Spinal cord (tissue), 10 donors: Measurements from ENCODE around the gene RASGRF1. TPM values are rescaled to one million over a fixed set of nuclear protein-coding genes. Genes with fewer than 3 reads are reported as not detected.

Experiments
- DNase-seq, 6 donors: peaks; one replicate each; pipeline versions ENCODE4 v3.0.0 to v3.0.0-alpha.2; 2013 to 2015; ENCODE audit warnings: low spot score in 6 of 6, low read depth in 4 of 6
- H3K27ac ChIP-seq: one replicate; pipeline ENCODE4 v1.5.1; 2013; ENCODE audit warnings: low read depth, low read length, control low read depth
- H3K27me3 ChIP-seq: one replicate; pipeline ENCODE4 v1.6.1; 2013; ENCODE audit warnings: low read length; ENCODE audit not compliant: control insufficient read depth, insufficient read depth
- H3K36me3 ChIP-seq: one replicate; pipeline ENCODE4 v1.6.1; 2013; ENCODE audit warnings: low read length; ENCODE audit not compliant: control insufficient read depth, insufficient read depth
- H3K4me1 ChIP-seq: one replicate; pipeline ENCODE4 v1.6.1; 2013; ENCODE audit warnings: low read length; ENCODE audit not compliant: control insufficient read depth, insufficient read depth
- H3K4me3 ChIP-seq: one replicate; pipeline ENCODE4 v1.5.1; 2013; ENCODE audit warnings: low read depth, low read length, control low read depth
- H3K9me3 ChIP-seq: one replicate; pipeline ENCODE4 v1.6.1; 2013; ENCODE audit warnings: low read length; ENCODE audit not compliant: control insufficient read depth, insufficient read depth
- WGBS: methylation state at CpG from one replicate; pipeline ENCODE4 v1.1.5; 2013; ENCODE audit warnings: missing lambda C conversion rate; ENCODE audit not compliant: insufficient coverage; 5-methylcytosine and 5-hydroxymethylcytosine counted together
- polyA plus RNA-seq, 2 donors: library from polyadenylated mRNA; unstranded; fragments of 120-200 nt; gene quantifications; one replicate each; pipeline ENCODE4 v1.2.1, GENCODE V29; 2013; ENCODE audit not compliant: insufficient read length in 2 of 2
- total RNA-seq, 2 donors: library from RNA; depleted of rRNA in 1 of 2; stranded (reverse); fragments of 120-200 nt in 1 of 2; fragments of >200 nt in 1 of 2; gene quantifications; one replicate each; pipeline versions ENCODE4 v1.2.3 to v1.2.4, GENCODE V29; 2013 to 2014
- donor health status: healthy.

RASGRF1 gene
- total and polyA plus RNA-seq, 4 donors, result 4.9 to 42.0 (median 28.1) TPM

DNA sequence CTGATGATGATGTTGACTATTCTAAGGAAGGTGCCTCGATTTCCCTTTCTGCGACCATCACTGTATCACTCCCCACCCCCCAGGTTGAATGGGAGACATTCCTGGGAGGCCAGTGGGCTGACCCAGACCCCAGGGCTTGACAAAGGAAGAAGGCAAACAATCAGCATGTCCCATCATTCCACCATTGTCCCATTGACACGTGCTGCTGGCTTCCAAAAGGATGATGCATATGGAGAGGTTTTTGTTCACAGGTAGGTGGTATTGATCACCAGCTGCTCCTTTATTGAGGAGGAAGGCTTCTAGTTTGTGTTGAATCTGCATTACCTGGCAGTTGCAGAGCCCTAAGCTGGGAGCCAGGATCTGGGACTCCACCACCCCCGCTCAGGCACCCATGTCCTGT lies 30.4 kb downstream of the RASGRF1 start:
- Histone ChIP-seq H3K27me3 (no peaks in the 10 kb centered on the region), H3K27ac (no peak overlapping the region), H3K36me3 (peaks cover 24% of the 10 kb centered on the region), H3K4me1 (peaks cover 10% of the 10 kb centered on the region), H3K9me3 (no peaks in the 10 kb centered on the region), H3K4me3 (no peak overlapping the region)
- 73% methylated on average over 4 of the region's 4 CpGs for WGBS
- DNase-seq, result no peak

DNA sequence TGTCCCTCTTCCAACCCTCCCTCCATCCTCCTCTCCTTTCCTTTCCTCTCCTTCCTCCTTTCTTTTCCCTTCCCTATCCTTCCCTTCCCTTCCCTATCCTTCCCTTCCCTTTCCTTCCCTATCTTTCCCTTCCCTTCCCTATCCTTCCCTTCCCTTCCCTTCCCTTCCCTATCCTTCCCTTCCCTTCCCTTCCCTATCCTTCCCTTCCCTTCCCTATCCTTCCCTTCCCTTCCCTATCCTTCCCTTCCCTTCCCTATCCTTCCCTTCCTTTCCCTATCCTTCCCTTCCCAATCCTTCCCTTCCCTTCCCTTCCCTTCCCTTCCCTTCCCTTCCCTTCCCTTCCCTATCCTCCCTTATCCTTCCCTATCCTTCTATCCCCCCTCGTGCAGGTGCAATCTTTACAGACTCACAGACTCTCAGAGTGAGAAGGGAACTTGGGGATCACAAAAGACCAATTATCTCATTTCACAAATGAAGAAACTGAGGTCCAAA lies 31.5 kb downstream of the RASGRF1 start:
- Histone ChIP-seq H3K27me3 (no peaks in the 10 kb centered on the region), H3K27ac (no peak overlapping the region), H3K4me3 (no peak overlapping the region), H3K9me3 (no peaks in the 10 kb centered on the region), H3K36me3 (peaks cover 29% of the 10 kb centered on the region), H3K4me1 (peaks cover 1% of the 10 kb centered on the region)
- no peak for DNase-seq
- WGBS, result no CpG with 5 or more reads among the region's 1 CpG

DNA sequence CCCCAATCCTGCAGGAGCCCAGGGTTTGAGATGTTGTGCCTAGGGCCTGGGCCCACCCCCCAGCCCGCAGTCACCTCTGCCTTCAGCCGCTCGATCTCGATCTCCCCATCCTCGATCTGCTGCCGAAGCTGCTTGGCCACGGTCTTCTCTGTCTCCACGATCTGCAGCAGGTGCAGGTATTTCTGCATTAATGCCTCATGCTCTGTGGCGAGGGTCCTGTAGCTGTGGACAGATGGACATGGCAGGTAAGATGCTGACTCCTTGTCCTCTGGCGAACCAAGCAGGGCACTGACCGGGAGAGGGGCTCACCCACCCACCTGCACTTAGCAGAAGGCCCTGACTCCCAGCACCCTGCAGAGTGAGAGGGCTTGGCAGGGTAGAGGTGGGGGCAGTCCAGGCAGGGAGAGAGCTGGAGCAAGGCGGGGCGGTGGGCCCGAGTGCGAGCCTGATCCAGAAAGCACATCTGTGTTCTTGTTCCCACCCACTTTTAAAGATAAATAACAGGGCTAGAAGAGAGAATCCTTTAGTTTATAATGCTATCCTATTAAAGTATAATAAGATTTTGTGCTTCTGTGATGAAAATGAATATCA lies 32.2 kb downstream of the RASGRF1 start:
- WGBS, result 91% methylated on average over 10 of the region's 15 CpGs
- peaks cover 29% of the 10 kb centered on the region for H3K36me3 ChIP-seq

DNA sequence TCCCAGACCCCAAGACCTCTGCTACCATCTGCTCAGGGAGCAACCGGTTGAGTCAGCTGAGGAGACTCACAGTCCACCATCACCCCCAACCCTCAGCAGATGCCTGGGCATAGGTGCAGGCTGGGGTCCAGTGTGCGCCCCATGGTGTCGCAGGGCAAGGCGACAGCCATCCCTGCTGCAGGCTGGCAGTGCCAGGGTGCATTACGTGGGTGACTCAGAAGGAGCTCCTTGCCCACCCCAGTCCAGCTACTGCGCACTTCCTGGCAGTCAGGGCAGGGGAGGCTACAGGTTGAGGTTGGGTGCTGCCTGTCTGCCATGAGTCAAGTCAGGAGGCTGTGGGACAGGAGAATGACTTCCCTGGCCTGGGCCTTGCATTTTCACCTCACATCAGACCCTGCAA lies 33.5 kb downstream of the RASGRF1 start:
- no peak for DNase-seq
- no peaks in the 10 kb centered on the region for H3K27me3 ChIP-seq
- WGBS, result 93% methylated on average over 6 of the region's 6 CpGs
- peaks cover 13% of the 10 kb centered on the region for H3K4me1 ChIP-seq
- H3K9me3 ChIP-seq, result no peaks in the 10 kb centered on the region
- H3K4me3 ChIP-seq, result no peak overlapping the region
- no peak overlapping the region for H3K27ac ChIP-seq
- peaks cover 34% of the 10 kb centered on the region for H3K36me3 ChIP-seq

More for the DNA sequence above, 32.2 kb downstream of the RASGRF1 start:
- peaks cover 3% of the 10 kb centered on the region for H3K4me1 ChIP-seq
- H3K27ac ChIP-seq, result no peak overlapping the region
- H3K4me3 ChIP-seq, result no peak overlapping the region
- no peaks in the 10 kb centered on the region for H3K27me3 ChIP-seq
- no peak for DNase-seq
- H3K9me3 ChIP-seq, result no peaks in the 10 kb centered on the region

DNA sequence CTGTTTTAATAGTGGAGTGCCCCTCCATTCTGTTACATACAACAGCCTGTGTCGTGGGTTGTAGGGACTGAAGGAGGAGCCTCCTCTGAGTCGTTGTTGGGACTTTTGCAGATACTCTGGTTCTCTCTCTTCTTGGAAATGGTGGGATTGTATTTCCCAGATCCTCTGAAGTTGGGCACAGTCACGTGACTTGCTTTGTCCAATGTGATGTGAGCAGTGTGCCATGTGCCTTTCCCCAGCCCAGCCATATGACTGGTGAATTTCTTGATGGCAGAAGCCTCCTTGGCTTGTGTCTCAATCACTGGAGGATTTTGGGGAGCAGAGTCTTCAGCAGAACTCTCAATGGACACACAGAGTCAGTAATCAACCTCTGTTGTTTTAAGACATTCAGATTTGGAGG lies 36.2 kb downstream of the RASGRF1 start:
- Histone ChIP-seq H3K36me3 (peaks cover 37% of the 10 kb centered on the region), H3K4me3 (no peak overlapping the region), H3K27ac (no peak overlapping the region), H3K27me3 (no peaks in the 10 kb centered on the region), H3K4me1 (peaks cover 34% of the 10 kb centered on the region), H3K9me3 (no peaks in the 10 kb centered on the region)
- 82% methylated on average over 1 of the region's 3 CpGs for WGBS
- DNase-seq, result no peak

DNA sequence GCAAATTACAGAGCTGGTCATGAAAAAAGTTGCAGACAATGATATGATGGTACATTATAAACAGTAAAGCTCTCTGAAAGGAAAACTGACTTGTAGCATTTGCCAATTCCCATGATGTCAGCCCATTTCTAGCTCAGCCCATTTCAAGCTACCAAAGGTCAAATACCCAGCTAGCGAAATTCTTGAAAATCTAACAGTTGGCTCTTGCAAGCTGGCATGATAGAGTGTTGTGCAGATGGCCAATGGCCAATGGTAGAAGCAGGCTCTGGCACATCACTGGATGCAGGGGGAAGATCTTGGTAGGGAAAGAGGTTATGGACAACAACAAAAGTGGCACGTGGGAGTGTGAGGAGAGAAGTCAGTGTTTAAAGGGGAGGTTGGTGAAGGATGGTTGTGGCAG lies 36.7 kb downstream of the RASGRF1 start:
- peak in 1 of 6 donors; percentile 40 for DNase-seq
- H3K4me3 ChIP-seq, result no peak overlapping the region
- H3K36me3 ChIP-seq, result peaks cover 42% of the 10 kb centered on the region
- H3K4me1 ChIP-seq, result peaks cover 34% of the 10 kb centered on the region
- H3K9me3 ChIP-seq, result no peaks in the 10 kb centered on the region
- no peak overlapping the region for H3K27ac ChIP-seq
- WGBS, result 58% methylated on average over 2 of the region's 2 CpGs
- no peaks in the 10 kb centered on the region for H3K27me3 ChIP-seq

DNA sequence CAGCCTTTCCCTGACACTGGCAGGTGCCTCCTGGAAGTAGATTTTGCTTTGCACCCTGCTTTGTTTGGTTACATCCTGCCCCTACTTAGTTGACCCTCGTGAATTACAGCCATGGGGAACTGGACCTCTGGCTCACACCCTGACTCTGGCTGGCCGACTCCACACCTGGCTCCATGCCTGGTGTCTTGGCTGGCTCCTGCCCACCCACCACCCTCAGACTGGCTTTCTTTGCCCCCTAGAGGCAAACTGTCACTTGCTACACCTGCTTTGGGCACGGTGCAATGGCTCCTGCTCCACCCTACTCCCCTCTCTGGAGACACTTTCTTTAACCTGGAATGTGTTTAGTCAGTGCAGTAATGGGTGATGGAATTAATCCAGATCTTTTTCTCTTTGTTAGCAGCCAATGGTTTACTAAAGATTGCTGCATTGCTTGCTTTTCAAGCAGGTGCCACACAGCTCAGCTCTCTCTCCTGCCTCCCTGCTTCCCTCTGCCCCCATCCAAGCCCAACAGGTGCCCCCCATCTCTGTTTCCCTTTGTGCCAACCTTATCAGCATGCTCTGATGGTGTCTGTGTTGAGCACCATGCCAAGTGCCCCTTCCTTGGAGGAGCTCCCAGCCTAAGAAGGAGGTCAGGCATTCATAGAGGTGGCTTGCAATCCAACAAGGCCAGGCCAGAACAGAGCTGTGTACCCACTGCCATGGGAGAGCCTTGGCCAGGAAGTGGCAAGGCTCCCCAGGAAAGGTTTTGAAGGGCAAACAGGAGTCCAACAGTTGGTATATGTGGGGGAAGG lies 38.4 kb downstream of the RASGRF1 start:
- peaks cover 41% of the 10 kb centered on the region for H3K4me1 ChIP-seq
- peaks cover 34% of the 10 kb centered on the region for H3K36me3 ChIP-seq
- H3K27me3 ChIP-seq, result no peaks in the 10 kb centered on the region
- DNase-seq, result peak in 1 of 6 donors; percentile 70
- no peak overlapping the region for H3K4me3 ChIP-seq
- 38% methylated on average over 2 of the region's 3 CpGs for WGBS
- H3K27ac ChIP-seq, result no peak overlapping the region
- H3K9me3 ChIP-seq, result no peaks in the 10 kb centered on the region

DNA sequence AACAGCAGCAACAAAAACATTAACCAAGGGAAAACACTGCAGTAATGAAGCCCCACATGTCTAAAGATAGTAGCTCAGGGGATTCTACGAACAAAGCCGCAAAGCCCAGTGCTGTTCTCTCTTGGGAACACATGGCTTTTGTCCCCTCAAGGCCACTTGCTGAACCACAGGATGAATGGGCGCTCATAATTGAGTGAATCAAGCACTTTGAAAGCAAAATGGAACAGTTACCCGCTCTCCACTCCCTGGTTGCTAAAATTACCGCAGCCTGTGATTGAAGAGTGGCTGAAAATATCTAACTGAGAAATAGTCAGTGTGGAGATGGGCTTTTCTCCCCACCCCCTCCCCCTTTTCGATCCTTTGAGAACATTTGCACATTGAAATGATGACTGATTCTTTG lies 39.6 kb downstream of the RASGRF1 start:
- WGBS, result 43% methylated on average over 3 of the region's 6 CpGs
- H3K27me3 ChIP-seq, result no peaks in the 10 kb centered on the region
- no peaks in the 10 kb centered on the region for H3K9me3 ChIP-seq
- peaks cover 36% of the 10 kb centered on the region for H3K36me3 ChIP-seq
- no peak overlapping the region for H3K4me3 ChIP-seq
- DNase-seq, result peak in 2 of 6 donors; percentile 42 to 43
- peaks cover 41% of the 10 kb centered on the region for H3K4me1 ChIP-seq
- H3K27ac ChIP-seq, result no peak overlapping the region

DNA sequence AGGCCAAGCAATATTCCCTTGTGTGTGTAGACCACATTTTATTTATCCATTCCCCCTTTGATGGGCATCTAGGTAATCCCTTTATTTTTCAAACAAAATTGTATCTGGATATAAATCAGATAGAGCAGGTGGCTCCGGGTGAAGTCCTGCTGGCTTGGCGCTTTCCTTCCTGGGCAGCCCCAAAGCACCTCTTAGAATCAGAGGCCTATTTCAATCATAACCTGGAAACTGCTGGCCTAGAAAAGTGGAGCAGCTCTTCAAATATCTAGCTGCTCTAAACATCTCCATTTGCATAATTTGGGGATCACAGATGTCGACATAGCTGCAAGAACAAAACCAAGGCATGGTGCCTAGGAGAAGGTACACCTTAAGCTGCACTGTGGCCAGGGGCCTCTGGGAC lies 40.2 kb downstream of the RASGRF1 start:
- peaks cover 41% of the 10 kb centered on the region for H3K4me1 ChIP-seq
- H3K27ac ChIP-seq, result no peak overlapping the region
- no peak for DNase-seq
- H3K4me3 ChIP-seq, result no peak overlapping the region
- no peaks in the 10 kb centered on the region for H3K9me3 ChIP-seq
- H3K36me3 ChIP-seq, result peaks cover 30% of the 10 kb centered on the region
- no peaks in the 10 kb centered on the region for H3K27me3 ChIP-seq
- whole genome bisulfite sequencing, result 71% methylated on average over 2 of the region's 3 CpGs

DNA sequence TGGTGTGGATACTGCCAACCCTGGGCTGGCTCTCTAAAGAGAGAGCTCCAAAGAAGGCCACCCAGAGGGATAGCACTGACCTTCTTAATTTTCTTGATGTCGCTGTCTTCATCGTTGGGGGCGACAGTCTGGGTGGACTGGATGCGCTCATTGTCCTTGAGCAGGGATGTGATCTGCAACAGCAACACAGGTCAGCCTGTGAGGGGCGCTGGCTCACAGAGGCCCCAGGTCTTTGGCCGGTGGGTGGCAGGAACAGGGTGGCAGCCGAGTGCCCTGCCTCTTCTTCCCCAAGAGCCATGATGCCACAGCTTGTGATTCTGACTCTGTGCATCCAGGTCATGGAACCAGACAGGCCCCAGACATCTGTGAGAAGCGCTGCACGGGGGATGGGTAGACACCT lies 41.2 kb downstream of the RASGRF1 start:
- 95% methylated on average over 9 of the region's 9 CpGs for WGBS
- Histone ChIP-seq H3K9me3 (no peaks in the 10 kb centered on the region), H3K27me3 (no peaks in the 10 kb centered on the region), H3K4me3 (no peak overlapping the region), H3K27ac (no peak overlapping the region), H3K4me1 (peaks cover 41% of the 10 kb centered on the region), H3K36me3 (peaks cover 24% of the 10 kb centered on the region)
- no peak for DNase-seq
